Measurements from ENCODE around the gene TMEM181. TPM values are rescaled to one million over a fixed set of nuclear protein-coding genes. Genes with fewer than 3 reads are reported as not detected.

TMEM181 gene
- total RNA-seq, 1 donor from 2014 or later: 37.9 TPM

Other genes starting within 250 kb of the TMEM181 start
- 93.0 TPM for gene TULP4, start 247.6 kb upstream of the TMEM181 start, total RNA-seq
- 155 TPM for gene DYNLT1, start 84.7 kb downstream of the TMEM181 start, total RNA-seq
- gene SYTL3, start 90.0 kb downstream of the TMEM181 start, total RNA-seq: 4.1 TPM

Measured in mucosa of gallbladder (tissue), 1 donor.